Measurements from ENCODE around the gene ARPC5L. TPM values are rescaled to one million over a fixed set of nuclear protein-coding genes. Genes with fewer than 3 reads are reported as not detected.

ARPC5L gene
- total RNA-seq, 2 experiments from 2014 or later: 82.0 to 86.0 TPM

GRCh38 chr9:124855944-124856765 lies 5.8 kb upstream of the ARPC5L start:
- Mint-ChIP-seq H3K4me3 (no peak overlapping the region), H3K36me3 (ENCODE audit: low read depth) (peaks cover 44% of the 10 kb centered on the region), H3K27me3 (ENCODE audit: low read depth) (no peaks in the 10 kb centered on the region), H3K9me3 (ENCODE audit: insufficient read depth) (no peaks in the 10 kb centered on the region), H3K4me1 (ENCODE audit: low read depth) (peaks cover 32% of the 10 kb centered on the region), H3K27ac (no peak overlapping the region)
- ChIA-PET CTCF (interaction anchor here (0.9 to 10.0 kb wide), 3 partner anchors 82 to 239 kb away, joined by 3 to 316 read pairs (median 3); partner anchors contain the start of genes NR6A1 and OLFML2A), POLR2A (interaction anchor here (0.8 to 1.1 kb wide), 3 partner anchors 14 to 22 kb away, joined by 3 to 4 read pairs (median 3); no protein-coding TSS in a partner anchor)
- no peak for DNase-seq
- no peak for ATAC-seq

GRCh38 chr9:124857533-124858162 lies 4.3 kb upstream of the ARPC5L start:
- Mint-ChIP-seq H3K4me1 (ENCODE audit: low read depth) (peaks cover 31% of the 10 kb centered on the region), H3K27me3 (ENCODE audit: low read depth) (no peaks in the 10 kb centered on the region), H3K9me3 (ENCODE audit: insufficient read depth) (no peaks in the 10 kb centered on the region), H3K36me3 (ENCODE audit: low read depth) (peaks cover 48% of the 10 kb centered on the region), H3K4me3 (no peak overlapping the region), H3K27ac (no peak overlapping the region)
- CTCF ChIA-PET: interaction anchor here (1.0 to 10.0 kb wide), 2 partner anchors 83 to 86 kb away, joined by 3 to 316 read pairs; partner anchors contain the start of genes NR6A1 and OLFML2A
- POLR2A ChIA-PET: interaction anchor here (0.7 to 0.9 kb wide), 2 partner anchors 12 to 39 kb away, joined by 3 read pairs; no protein-coding TSS in a partner anchor
- DNase-seq (no peak), ATAC-seq (no peak)

- ChIA-PET CTCF (interaction anchor here (1.0 kb wide), 1 partner anchor 87 kb away, joined by 3 read pairs; the partner anchor contains the start of gene NR6A1), POLR2A (interaction anchor here (0.9 to 1.2 kb wide), 3 partner anchors 12 to 30 kb away, joined by 3 read pairs; no protein-coding TSS in a partner anchor)
- ATAC-seq (no peak), DNase-seq (no peak)
- Mint-ChIP-seq H3K4me1 (ENCODE audit: low read depth) (peaks cover 30% of the 10 kb centered on the region), H3K9me3 (ENCODE audit: insufficient read depth) (no peaks in the 10 kb centered on the region), H3K27ac (no peak overlapping the region), H3K4me3 (no peak overlapping the region), H3K36me3 (ENCODE audit: low read depth) (peaks cover 48% of the 10 kb centered on the region), H3K27me3 (ENCODE audit: low read depth) (no peaks in the 10 kb centered on the region)
Observed at GRCh38 chr9:124858330-124859046, 3.4 kb upstream of the ARPC5L start.

- ChIA-PET CTCF (interaction anchor here (0.6 to 3.4 kb wide), 7 partner anchors 7 to 402 kb away, joined by 3 to 33 read pairs (median 7); partner anchors contain the start of genes NR6A1 and WDR38), POLR2A (interaction anchor here (1.0 to 3.9 kb wide), 4 partner anchors 10 to 517 kb away, joined by 3 to 47 read pairs (median 8); no protein-coding TSS in a partner anchor)
- DNase-seq (no peak), ATAC-seq (no peak)
- peaks cover 49% of the 10 kb centered on the region for H3K36me3 Mint-ChIP-seq (ENCODE audit: low read depth)
- no peaks in the 10 kb centered on the region for H3K27me3 Mint-ChIP-seq (ENCODE audit: low read depth)
- peaks cover 34% of the 10 kb centered on the region for H3K4me1 Mint-ChIP-seq (ENCODE audit: low read depth)
- H3K27ac Mint-ChIP-seq: peak overlapping the region; percentile 98
- H3K9me3 Mint-ChIP-seq (ENCODE audit: insufficient read depth): no peaks in the 10 kb centered on the region
- peak overlapping the region; percentile 97 for H3K4me3 Mint-ChIP-seq
Observed at GRCh38 chr9:124859803-124860581, 1.9 kb upstream of the ARPC5L start.

- H3K4me3 Mint-ChIP-seq: peak overlapping the region; percentile 97
- CTCF ChIA-PET: interaction anchor here (0.6 to 3.4 kb wide), 8 partner anchors 8 to 402 kb away, joined by 3 to 33 read pairs (median 10); partner anchors contain the start of genes NR6A1 and WDR38
- peak overlapping the region; percentile 98 for H3K27ac Mint-ChIP-seq
Observed at GRCh38 chr9:124860582-124861341, 1.2 kb upstream of the ARPC5L start.

GRCh38 chr9:124863371-124863871 lies 1.5 kb downstream of the ARPC5L start:
- Mint-ChIP-seq H3K36me3 (ENCODE audit: low read depth) (peaks cover 32% of the 10 kb centered on the region), H3K4me1 (ENCODE audit: low read depth) (peaks cover 43% of the 10 kb centered on the region), H3K27me3 (ENCODE audit: low read depth) (no peaks in the 10 kb centered on the region), H3K9me3 (ENCODE audit: insufficient read depth) (no peaks in the 10 kb centered on the region), H3K27ac (no peak overlapping the region), H3K4me3 (peak overlapping the region; percentile 54)
- ChIA-PET POLR2A (interaction anchor here (0.6 to 3.9 kb wide), 4 partner anchors 7 to 375 kb away, joined by 4 to 47 read pairs (median 10); no protein-coding TSS in a partner anchor), CTCF (interaction anchor here (1.6 to 3.4 kb wide), 3 partner anchors 11 to 262 kb away, joined by 4 to 33 read pairs (median 31); partner anchors contain the start of genes NR6A1 and WDR38)
- ATAC-seq (no peak), DNase-seq (no peak)

More at GRCh38 chr9:124860582-124861341, 1.2 kb upstream of the ARPC5L start:
- ATAC-seq: no peak
- no peaks in the 10 kb centered on the region for H3K9me3 Mint-ChIP-seq (ENCODE audit: insufficient read depth)
- no peaks in the 10 kb centered on the region for H3K27me3 Mint-ChIP-seq (ENCODE audit: low read depth)
- DNase-seq: no peak
- H3K36me3 Mint-ChIP-seq (ENCODE audit: low read depth): peaks cover 49% of the 10 kb centered on the region
- POLR2A ChIA-PET: interaction anchor here (0.6 to 3.9 kb wide), 21 partner anchors 9 to 618 kb away, joined by 3 to 47 read pairs (median 5); partner anchors contain the start of genes GOLGA1 and HSPA5
- peaks cover 34% of the 10 kb centered on the region for H3K4me1 Mint-ChIP-seq (ENCODE audit: low read depth)

- H3K36me3 Mint-ChIP-seq (ENCODE audit: low read depth): peaks cover 42% of the 10 kb centered on the region
- CTCF ChIA-PET: interaction anchor here (0.6 to 0.9 kb wide), 3 partner anchors 8 to 24 kb away, joined by 3 to 4 read pairs (median 3); partner anchors contain the start of gene WDR38
Observed at GRCh38 chr9:124868511-124869465, 6.9 kb downstream of the ARPC5L start.

GRCh38 chr9:124869466-124869985 lies 7.6 kb downstream of the ARPC5L start:
- H3K27me3 Mint-ChIP-seq (ENCODE audit: low read depth): no peaks in the 10 kb centered on the region
- DNase-seq (peak; percentile 43), ATAC-seq (peak; percentile 14)
- peak overlapping the region; percentile 89 for H3K4me3 Mint-ChIP-seq
- H3K36me3 Mint-ChIP-seq (ENCODE audit: low read depth): peaks cover 44% of the 10 kb centered on the region
- peak overlapping the region; percentile 99 for H3K27ac Mint-ChIP-seq
- no peaks in the 10 kb centered on the region for H3K9me3 Mint-ChIP-seq (ENCODE audit: insufficient read depth)
- ChIA-PET POLR2A (interaction anchor here (0.6 to 3.3 kb wide), 16 partner anchors 8 to 375 kb away, joined by 3 to 47 read pairs (median 5); partner anchors contain the start of genes ARPC5L, GOLGA1, HSPA5 and RPL35), CTCF (interaction anchor here (0.9 to 2.3 kb wide), 3 partner anchors 8 to 16 kb away, joined by 4 to 13 read pairs (median 5); partner anchors contain the start of genes ARPC5L, RPL35 and WDR38)
- peaks cover 52% of the 10 kb centered on the region for H3K4me1 Mint-ChIP-seq (ENCODE audit: low read depth)

More at GRCh38 chr9:124868511-124869465, 6.9 kb downstream of the ARPC5L start:
- H3K27ac Mint-ChIP-seq: peak overlapping the region; percentile 99
- POLR2A ChIA-PET: interaction anchor here (0.6 to 3.3 kb wide), 9 partner anchors 7 to 373 kb away, joined by 3 to 47 read pairs (median 5); partner anchors contain the start of genes ARPC5L, GOLGA1, HSPA5 and RPL35
- H3K9me3 Mint-ChIP-seq (ENCODE audit: insufficient read depth): no peaks in the 10 kb centered on the region
- DNase-seq: peak; percentile 93
- peaks cover 51% of the 10 kb centered on the region for H3K4me1 Mint-ChIP-seq (ENCODE audit: low read depth)
- no peaks in the 10 kb centered on the region for H3K27me3 Mint-ChIP-seq (ENCODE audit: low read depth)
- H3K4me3 Mint-ChIP-seq: peak overlapping the region; percentile 89
- ATAC-seq: peak; percentile 83
